MG63 (cell line): Measurements from ENCODE around the gene EGFR. TPM values are rescaled to one million over a fixed set of nuclear protein-coding genes. Genes with fewer than 3 reads are reported as not detected.
A peak's percentile ranks its signal among the peaks of the same experiment; 100 is the strongest.

Experiments
- DNase-seq: peaks from one replicate; pipeline ENCODE4 v3.0.0-alpha.2; 2020
- H3K27me3 ChIP-seq: fragments of 250-450 bp; sonication (Bioruptor Pico); 2 replicates; pipeline ENCODE4 v1.5.1; 2020; ENCODE audit warnings: mild to moderate bottlenecking, moderate library complexity
- H3K36me3 ChIP-seq: fragments of 250-450 bp; sonication (Bioruptor Pico); 2 replicates; pipeline ENCODE4 v1.5.1; 2020; ENCODE audit warnings: mild to moderate bottlenecking, moderate library complexity
- H3K4me3 ChIP-seq: fragments of 250-450 bp; sonication (Bioruptor Pico); 2 replicates; pipeline ENCODE4 v1.5.1; 2020; ENCODE audit warnings: mild to moderate bottlenecking, moderate library complexity
- H3K9me3 ChIP-seq: fragments of 250-450 bp; sonication (Bioruptor Pico); 2 replicates; pipeline ENCODE4 v1.5.1; 2020; ENCODE audit warnings: mild to moderate bottlenecking, moderate library complexity
- total RNA-seq: library from RNA; depleted of rRNA; stranded (reverse); fragments of >200 nt; shearing (Covaris generic); gene quantifications from 2 replicates; pipeline ENCODE4 v1.2.3, GENCODE V29; 2014; ENCODE audit warnings: low replicate concordance

The EGFR gene
- total RNA-seq, 1 experiment from 2014 or later: 20.3 TPM

DNA sequence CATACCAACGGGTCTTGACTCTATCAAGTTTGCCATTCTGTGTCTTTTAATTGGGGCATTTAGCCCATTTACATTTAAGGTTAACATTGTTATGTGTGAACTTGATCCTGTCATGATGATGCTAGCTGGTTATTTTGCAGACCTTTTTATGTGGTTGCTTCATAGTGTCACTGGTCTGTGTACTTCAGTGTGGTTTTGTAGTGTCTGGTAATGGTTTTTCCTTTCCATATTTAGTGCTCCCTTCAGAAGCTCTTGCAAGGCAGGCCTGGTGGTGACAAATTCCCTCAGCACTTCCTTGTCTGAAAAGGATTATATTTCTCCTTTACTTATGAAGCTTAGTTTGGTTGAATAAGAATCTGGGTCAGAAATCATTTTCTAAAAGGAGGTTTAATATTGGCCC lies 211.2 kb downstream of the EGFR start:
- peaks cover 15% of the 10 kb centered on the region for H3K9me3 ChIP-seq
- DNase-seq: no peak
- H3K36me3 ChIP-seq: no peaks in the 10 kb centered on the region
- H3K27me3 ChIP-seq: no peaks in the 10 kb centered on the region
- H3K4me3 ChIP-seq: no peak overlapping the region

DNA sequence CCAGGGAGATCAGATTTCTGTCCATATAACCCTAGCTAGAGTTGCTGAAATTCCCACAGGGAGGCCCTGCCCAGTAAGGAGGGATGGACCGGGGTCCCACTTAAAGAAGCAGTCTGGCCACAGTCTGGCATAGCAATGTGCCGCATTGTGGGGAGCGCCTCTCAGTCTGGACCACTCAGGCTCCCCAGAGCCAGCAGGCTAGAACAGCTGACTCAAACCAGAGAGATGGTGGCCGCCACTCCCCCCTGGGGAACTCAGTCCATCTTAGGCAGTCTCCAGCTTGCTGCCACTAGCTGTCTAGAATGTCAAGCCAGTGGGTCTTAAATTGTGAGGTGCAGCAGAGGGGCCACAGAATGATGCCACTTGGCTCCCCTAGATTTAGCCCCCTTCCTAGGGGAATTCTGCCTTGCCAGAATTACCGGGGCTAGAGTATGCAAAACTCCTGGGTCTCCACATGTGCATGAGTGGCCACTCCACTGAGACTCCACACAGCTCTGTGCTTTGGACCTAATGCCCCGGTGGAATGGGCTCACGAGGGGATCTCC lies 213.0 kb downstream of the EGFR start:
- Histone ChIP-seq H3K27me3 (no peaks in the 10 kb centered on the region), H3K4me3 (no peak overlapping the region), H3K9me3 (peaks cover 11% of the 10 kb centered on the region), H3K36me3 (no peaks in the 10 kb centered on the region)
- no peak for DNase-seq

DNA sequence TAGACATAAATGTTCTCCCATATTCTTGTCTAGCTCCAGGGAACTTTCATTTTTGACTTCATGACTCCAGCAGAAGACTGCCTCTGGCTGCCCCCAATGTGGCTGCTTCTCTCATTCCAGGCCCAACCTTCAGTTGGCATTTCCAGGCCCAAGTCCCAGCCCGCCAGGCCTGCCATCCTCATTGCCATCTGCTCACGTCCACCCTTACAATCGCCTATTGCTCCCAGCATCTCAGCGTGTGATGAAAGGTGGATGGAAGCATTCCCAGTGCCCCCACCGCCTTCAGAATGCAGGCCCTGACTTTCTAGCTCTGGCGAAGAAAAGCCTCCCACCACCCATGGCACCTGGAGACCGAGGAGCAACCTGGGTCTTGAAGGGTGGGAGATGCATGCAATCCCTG lies 214.2 kb downstream of the EGFR start:
- DNase-seq: no peak
- Histone ChIP-seq H3K36me3 (no peaks in the 10 kb centered on the region), H3K9me3 (peaks cover 8% of the 10 kb centered on the region), H3K4me3 (no peak overlapping the region), H3K27me3 (no peaks in the 10 kb centered on the region)

DNA sequence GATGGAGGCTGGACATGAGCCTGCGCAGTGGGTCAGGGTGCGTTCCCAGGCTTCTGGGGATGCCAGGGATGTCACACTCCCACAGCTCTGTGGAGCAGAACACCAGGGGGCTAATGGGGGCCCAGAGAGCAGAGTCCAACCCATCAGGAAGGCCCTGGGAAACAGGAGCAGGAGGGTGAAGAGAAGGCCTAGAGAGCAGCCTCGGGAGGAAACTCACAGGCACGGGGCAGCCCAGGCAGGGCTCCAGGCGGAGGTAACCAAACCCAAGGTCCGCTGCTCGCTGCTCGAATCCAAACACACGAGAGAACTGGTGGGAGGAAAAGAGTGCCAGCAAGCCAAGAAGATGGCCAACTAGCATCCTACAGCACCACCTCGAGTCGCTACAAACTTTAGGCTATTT lies 215.6 kb downstream of the EGFR start:
- no peak for DNase-seq
- Histone ChIP-seq H3K4me3 (no peak overlapping the region), H3K9me3 (peaks cover 6% of the 10 kb centered on the region), H3K27me3 (no peaks in the 10 kb centered on the region), H3K36me3 (no peaks in the 10 kb centered on the region)

DNA sequence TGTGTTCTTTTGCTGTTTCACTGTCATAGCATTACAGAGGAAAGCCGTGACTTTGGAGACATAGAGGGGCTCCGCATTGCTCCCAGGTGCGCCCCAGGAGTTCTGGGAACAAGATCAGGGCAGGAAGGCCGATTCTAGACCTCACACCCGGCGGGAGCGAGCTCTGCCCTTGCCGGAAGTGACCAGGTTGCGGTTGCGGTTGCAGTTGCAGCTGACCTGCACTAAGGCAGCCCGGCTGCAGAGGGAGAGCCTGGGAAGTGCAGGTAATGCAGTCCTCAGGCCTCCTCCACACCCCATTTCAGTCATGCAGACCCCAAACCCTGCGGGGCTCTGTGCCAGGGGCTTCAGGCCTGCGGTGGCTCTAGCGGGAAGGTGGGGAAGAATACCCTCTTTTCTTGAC lies 216.3 kb downstream of the EGFR start:
- no peak overlapping the region for H3K4me3 ChIP-seq

DNA sequence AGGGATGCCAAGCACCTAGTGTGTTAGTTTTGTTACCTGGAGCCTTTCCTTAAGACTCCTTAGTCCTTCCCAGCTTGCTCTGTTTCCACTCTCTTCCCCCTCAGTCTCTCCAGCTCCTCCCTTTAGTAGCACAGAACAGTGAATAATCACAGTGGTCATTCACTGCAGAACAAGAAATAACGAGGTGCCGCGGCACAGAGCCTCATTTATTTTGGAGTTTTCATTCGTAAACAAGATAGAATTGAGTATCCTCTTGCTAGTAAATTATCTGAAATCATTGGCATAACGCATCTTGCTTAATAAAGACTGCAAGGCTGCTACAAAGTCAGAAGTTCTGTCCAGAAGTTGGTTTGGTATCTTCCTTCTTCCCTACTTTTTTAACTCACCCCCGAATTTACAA lies 217.0 kb downstream of the EGFR start:
- H3K9me3 ChIP-seq: no peaks in the 10 kb centered on the region
- DNase-seq: no peak
- no peak overlapping the region for H3K4me3 ChIP-seq
- H3K36me3 ChIP-seq: no peaks in the 10 kb centered on the region
- H3K27me3 ChIP-seq: no peaks in the 10 kb centered on the region

More for the DNA sequence above, 216.3 kb downstream of the EGFR start:
- H3K9me3 ChIP-seq: no peaks in the 10 kb centered on the region
- H3K27me3 ChIP-seq: no peaks in the 10 kb centered on the region
- DNase-seq: no peak
- no peaks in the 10 kb centered on the region for H3K36me3 ChIP-seq

DNA sequence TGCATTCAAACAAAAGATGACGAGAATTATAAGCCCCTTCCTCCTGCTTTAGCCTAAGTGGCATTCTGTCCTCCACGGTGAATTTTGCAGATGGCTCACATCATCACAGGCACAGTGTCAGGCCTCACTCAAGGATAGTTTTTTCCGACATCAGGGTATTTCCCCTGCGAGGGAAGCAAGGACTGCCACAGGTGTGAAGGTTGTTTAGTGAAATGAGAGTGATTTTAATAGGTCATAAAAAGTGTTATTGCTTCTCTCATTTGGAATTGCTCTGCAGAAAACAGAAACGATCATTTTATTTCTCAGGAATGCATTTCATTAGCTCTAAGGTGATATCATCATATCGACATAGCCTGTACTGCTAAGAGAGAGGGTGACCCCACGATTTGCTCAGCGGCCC lies 217.7 kb downstream of the EGFR start:
- Histone ChIP-seq H3K27me3 (no peaks in the 10 kb centered on the region), H3K4me3 (no peak overlapping the region)

DNA sequence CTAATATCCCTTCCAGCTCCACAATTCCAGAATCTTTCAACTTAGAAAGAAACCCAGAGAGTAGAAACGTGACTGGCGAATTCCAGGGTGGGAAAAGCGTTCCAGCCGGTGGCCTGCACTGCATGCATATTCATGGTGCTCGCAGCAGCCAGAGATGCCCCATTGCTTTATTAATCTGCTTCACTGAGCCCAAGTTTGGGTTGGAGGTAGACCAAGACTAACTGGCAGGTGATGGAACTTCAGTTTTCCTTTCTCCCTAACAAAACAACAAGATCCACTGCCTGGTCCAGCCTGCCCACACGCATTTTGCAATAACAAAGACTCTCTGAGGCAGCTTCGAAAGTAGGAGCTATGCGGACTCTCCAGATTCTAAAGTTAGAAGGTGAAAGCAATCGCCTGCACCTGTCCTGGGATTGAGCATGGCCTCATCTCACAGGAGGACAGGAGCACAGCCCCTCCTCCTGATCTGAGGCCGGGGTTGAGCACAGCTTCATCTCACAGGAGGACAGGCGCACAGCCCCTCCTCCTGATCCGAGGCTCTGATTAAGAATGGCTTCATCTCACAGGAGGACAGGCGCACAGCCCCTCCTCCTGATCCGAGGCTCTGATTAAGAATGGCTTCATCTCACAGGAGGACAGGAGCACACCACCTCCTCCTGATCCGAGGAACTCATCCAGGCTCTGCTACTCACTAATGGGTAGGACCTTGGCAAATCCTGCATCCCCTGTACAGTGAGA lies 218.5 kb downstream of the EGFR start:
- no peak overlapping the region for H3K4me3 ChIP-seq
- DNase-seq: no peak
- no peaks in the 10 kb centered on the region for H3K9me3 ChIP-seq
- no peaks in the 10 kb centered on the region for H3K36me3 ChIP-seq
- H3K27me3 ChIP-seq: no peaks in the 10 kb centered on the region

More for the DNA sequence above, 217.7 kb downstream of the EGFR start:
- Histone ChIP-seq H3K36me3 (no peaks in the 10 kb centered on the region), H3K9me3 (no peaks in the 10 kb centered on the region)
- no peak for DNase-seq

DNA sequence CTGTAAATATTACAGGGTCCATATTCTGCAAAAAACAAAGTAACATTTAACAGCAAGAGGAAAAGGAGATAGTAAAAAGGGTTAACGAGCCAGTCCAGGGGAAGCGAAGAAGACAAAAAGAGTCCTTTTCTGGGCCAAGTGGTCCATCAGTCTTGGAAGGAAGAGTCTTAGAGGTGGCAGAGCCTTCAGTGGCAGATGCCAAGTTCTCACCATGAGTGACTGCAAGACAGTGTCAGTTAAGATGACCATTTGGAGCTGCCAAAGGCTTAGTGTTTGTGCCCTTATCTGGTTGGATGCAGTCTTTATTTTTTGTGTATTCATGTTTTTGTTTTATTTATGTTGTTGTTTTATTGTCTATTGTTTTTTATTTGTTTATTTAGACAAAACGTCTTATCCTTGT lies 220.6 kb downstream of the EGFR start:
- Histone ChIP-seq H3K27me3 (no peaks in the 10 kb centered on the region), H3K36me3 (no peaks in the 10 kb centered on the region), H3K9me3 (no peaks in the 10 kb centered on the region), H3K4me3 (no peak overlapping the region)
- DNase-seq: no peak

DNA sequence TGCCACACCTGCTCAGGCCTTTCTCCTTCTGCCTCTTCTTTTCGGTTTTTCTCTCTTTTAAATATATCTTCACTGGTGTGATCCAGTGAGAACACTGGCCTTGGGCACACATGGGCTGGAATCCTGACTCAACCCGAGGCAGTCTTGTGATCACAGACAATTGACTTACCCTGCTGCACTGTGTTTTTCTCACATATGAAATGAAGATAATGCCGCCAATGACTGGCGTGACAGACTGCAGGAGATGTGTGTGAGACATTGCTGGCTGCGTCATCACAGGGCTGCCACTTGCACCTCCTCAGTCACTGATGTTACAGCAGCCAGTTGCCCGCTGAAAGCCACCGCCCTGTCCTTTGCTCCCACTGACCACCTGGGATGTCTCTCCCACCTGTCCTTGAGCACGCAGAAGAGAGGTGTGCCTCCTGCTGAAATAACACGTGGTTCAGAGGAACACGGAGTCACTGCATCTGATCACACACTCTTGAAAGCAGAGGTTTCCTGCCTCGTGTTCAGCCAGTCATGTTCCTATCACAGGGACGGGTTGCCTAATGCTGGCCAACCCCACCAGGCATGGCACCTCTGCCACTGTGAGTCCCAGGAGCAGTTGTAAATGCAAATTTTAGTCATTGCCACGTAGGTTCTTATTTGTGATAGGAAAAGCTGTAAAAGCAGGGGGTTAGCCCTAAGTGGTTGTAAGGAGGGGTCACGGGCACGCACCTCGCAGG lies 221.8 kb downstream of the EGFR start:
- DNase-seq: no peak
- no peaks in the 10 kb centered on the region for H3K9me3 ChIP-seq
- no peaks in the 10 kb centered on the region for H3K36me3 ChIP-seq
- no peaks in the 10 kb centered on the region for H3K27me3 ChIP-seq
- H3K4me3 ChIP-seq: no peak overlapping the region

DNA sequence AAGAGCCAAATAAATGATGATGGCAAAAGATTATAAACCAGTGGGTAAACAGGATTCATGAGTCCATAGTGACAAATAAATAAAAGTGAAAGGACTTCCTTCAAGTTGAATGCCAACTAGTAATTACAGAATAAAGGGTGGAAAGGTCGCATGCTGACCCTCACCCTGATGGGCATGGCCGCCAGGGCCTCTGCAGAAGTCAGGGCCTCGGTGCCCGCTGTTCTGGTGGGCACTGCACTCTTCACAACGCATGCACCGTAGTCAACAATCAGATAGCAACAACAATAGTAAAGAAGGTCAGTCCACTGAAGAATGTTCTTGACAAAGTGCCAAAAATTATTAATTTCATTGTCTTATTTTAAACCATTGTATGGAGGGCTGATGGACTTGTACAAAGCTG lies 223.1 kb downstream of the EGFR start:
- Histone ChIP-seq H3K9me3 (no peaks in the 10 kb centered on the region), H3K36me3 (no peaks in the 10 kb centered on the region), H3K4me3 (no peak overlapping the region), H3K27me3 (no peaks in the 10 kb centered on the region)
- DNase-seq: no peak

DNA sequence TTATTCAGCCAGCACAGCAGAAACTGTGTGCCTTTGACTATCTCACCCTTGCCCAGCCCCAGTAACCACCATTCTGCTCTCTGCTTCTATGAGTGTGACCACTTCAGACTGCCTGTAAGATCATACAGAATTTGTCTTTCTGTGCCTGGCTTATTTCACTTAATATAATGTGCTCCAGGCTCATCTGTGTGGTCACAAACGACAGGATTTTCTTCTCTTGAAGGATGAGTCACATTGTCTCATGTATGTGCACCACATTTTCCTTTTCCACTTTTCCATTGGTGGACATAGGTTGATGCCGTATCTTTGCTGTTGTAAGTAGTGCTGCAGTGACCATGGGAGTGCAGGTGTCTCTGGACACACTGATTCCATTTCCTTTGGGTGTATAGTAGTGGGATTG lies 223.8 kb downstream of the EGFR start:
- Histone ChIP-seq H3K36me3 (no peaks in the 10 kb centered on the region), H3K27me3 (no peaks in the 10 kb centered on the region), H3K4me3 (no peak overlapping the region), H3K9me3 (no peaks in the 10 kb centered on the region)
- DNase-seq: no peak

DNA sequence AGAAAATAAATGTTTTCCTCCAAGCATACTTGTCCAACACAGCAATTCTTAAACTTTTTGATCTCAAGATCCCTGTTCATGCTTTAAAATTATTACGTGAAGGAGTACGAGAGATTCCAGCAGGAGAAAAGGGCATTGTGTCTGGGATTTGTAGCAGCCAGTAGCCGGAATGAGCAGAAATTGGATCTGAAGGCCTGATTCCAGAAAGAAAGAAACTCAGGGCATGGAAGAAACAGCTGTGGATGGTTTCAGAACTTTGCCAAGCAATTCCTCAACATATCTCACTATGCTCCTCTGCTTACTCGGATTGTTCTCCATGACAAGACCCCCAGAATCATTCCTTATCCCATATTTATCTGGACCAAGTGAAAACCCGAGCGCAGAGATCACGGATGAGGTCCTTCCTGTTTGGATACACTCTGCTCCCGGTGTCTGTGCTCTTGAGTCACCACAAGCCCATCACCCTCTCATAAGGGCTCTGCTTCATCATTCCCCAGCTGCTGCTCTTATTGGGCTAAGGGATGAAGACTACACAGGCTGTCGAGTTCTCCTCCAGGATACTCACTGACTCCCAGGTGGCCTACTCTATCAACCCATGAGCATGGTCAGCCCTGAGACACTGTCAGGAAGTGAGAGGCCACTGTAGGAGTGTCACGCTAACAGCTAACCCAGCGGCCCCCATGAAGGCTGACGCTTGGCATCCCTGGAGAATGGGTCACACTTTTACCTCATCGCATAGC lies 225.4 kb downstream of the EGFR start:
- Histone ChIP-seq H3K4me3 (no peak overlapping the region), H3K9me3 (no peaks in the 10 kb centered on the region), H3K36me3 (no peaks in the 10 kb centered on the region), H3K27me3 (no peaks in the 10 kb centered on the region)
- DNase-seq: no peak

DNA sequence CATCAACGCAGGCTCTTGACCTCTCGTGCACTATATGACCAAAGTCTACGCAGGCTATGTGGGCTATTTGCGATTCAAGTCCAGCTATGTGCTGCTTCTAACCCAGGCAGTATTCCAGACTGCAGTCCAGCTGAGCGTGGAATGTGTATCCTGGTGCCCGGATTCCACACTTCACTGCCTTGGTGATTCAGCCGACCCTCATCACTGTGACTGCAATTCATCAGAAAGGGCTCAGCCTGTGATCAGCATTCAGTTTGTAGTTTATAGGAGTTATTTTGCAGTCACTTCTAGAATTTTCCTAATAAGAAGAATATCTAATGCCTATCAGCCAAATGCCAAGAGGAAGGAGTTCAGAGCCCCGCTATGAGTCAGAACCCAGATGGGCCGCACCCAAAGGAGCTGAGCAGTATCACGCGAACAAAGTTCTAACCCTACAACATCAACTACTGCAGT lies 226.5 kb downstream of the EGFR start:
- Histone ChIP-seq H3K9me3 (no peaks in the 10 kb centered on the region), H3K36me3 (no peaks in the 10 kb centered on the region), H3K27me3 (no peaks in the 10 kb centered on the region), H3K4me3 (no peak overlapping the region)
- peak; percentile 91 for DNase-seq

DNA sequence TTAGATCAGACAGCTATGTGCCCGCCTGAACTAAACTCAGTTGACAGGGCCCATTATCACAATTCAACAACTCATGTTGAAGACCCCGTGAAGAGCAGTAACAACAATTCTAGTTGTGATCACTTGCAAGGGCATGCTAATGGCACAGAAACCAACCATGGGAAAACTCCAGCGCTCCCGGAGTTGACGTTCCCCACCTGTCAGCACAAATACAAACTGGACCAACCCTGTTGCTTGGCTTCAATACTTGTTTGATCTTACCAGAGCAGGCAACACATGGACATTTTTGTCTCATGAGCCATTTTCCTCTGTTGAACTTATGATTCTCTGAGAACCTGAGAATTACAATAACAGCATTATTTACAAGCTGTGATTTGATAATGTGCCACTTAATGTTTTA lies 227.4 kb downstream of the EGFR start:
- Histone ChIP-seq H3K27me3 (no peaks in the 10 kb centered on the region), H3K4me3 (no peak overlapping the region), H3K9me3 (no peaks in the 10 kb centered on the region), H3K36me3 (no peaks in the 10 kb centered on the region)
- no peak for DNase-seq

DNA sequence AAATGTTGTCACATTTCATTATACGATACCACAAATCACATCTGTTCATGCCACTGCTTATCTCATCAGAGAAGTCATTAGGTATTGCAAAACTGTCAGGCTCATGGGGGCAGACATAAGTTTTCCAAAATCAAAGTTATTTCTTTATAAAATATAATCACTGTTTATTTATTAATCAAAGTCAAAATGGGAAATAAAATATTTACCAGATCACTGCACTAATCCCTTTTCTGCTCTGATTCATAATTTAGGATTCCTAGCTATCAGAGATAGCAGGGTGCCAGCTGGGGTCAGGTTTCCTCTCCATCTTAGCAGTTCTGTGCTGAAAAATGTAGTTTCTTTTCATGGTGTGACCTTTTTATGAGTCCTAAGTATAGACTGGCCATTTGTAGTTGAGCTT lies 228.6 kb downstream of the EGFR start:
- no peaks in the 10 kb centered on the region for H3K36me3 ChIP-seq
- H3K9me3 ChIP-seq: no peaks in the 10 kb centered on the region
- no peaks in the 10 kb centered on the region for H3K27me3 ChIP-seq
- H3K4me3 ChIP-seq: no peak overlapping the region
- DNase-seq: peak; percentile 68

DNA sequence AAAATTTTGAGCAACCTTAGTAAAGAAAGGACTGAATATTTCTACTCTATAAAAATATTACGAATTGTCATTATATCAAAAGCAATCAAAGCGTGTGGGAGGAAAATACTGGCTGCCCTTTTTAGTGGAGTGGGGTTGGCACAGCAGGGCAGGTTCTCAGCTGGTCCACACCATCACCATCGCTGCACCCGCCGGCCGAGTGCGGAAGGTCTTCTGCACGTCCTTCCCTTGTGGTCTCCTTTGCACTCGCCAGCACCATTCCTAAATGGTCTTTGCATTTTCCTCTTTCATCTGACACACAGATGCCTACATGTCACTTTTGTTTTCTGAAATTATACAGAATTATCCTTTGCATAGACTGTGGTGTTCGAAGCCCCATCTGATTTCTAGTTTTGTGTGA lies 229.7 kb downstream of the EGFR start:
- Histone ChIP-seq H3K36me3 (no peaks in the 10 kb centered on the region), H3K9me3 (no peaks in the 10 kb centered on the region), H3K4me3 (no peak overlapping the region), H3K27me3 (no peaks in the 10 kb centered on the region)
- no peak for DNase-seq
